ENCODE measurements around the gene CBFA2T2. TPM values are rescaled to one million over a fixed set of nuclear protein-coding genes. Genes with fewer than 3 reads are reported as not detected.
A peak's percentile ranks its signal among the peaks of the same experiment; 100 is the strongest.
"Not testable (repeated sequence)": the region's sequence is repeated elsewhere in the genome, so short reads cannot be mapped to it uniquely, and the experiment has no call there.

Gene CBFA2T2
- total RNA-seq, 4 donors from 2014 or later = 17.2 to 24.6 (median 21.7) TPM

DNA sequence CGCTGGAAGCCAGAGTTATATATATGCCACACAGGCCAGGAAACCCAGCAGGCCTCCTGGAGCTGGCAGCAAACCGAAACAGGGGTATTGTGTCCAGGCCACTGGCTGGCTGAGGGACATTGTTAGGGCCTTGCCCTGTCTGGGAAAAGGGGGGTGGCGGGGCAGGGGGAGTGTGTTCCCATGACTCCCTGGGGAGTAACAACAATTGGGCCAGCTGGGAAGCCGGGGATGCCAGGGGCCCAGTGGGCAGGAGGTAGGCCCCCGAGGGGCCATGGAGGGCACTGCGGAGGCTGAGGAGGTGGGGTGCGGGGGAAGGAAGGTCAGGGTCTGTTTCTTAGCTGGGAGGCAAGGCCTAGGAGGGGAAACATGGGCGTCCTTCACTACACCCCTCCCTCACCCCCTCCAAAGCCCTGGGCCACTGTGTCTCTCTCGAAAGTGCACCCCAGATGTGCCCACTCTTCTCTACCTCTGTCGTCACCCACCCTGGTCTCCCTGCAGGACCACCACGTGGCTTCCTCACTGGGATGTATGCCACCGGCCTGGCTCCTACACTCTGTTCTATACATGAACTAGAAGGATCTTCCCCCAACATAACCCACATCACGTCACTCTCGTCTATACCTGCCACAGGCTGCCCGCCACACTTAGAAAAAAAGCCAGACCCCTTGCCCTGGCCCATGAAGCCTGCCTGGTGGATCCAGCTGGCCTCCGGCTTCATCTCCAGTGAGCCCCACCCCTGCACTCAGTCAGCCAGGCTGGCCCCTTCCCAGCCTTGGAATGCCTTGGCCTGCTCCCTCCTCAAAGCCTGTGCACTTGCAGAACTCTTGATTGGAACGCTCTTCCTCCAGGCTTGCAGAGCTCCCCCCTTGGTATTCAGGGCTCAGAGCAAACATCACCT, 204.1 kb downstream of the CBFA2T2 start:
- 46 to 60% methylated on average over 16 to 17 of the region's 17 CpGs for WGBS, 2 donors
- peak in 1 of 2 donors; percentile 94 for DNase-seq (ENCODE audit: low spot score in 2 of 2)
- intact Hi-C loops (cut with DNase I; ENCODE audit: low total_unique reads) = no loop called here
- H3K4me3 ChIP-seq (ENCODE audit: low read depth, poor library complexity, severe bottlenecking) = no peak overlapping the region
- TF ChIP-seq, protein P1, sequence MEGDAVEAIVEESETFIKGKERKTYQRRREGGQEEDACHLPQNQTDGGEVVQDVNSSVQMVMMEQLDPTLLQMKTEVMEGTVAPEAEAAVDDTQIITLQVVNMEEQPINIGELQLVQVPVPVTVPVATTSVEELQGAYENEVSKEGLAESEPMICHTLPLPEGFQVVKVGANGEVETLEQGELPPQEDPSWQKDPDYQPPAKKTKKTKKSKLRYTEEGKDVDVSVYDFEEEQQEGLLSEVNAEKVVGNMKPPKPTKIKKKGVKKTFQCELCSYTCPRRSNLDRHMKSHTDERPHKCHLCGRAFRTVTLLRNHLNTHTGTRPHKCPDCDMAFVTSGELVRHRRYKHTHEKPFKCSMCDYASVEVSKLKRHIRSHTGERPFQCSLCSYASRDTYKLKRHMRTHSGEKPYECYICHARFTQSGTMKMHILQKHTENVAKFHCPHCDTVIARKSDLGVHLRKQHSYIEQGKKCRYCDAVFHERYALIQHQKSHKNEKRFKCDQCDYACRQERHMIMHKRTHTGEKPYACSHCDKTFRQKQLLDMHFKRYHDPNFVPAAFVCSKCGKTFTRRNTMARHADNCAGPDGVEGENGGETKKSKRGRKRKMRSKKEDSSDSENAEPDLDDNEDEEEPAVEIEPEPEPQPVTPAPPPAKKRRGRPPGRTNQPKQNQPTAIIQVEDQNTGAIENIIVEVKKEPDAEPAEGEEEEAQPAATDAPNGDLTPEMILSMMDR (IDR thresholded peaks at IDR 0.05) = no peak
- no peak for TF ChIP-seq POLR2A (IDR thresholded peaks at IDR 0.05)

DNA sequence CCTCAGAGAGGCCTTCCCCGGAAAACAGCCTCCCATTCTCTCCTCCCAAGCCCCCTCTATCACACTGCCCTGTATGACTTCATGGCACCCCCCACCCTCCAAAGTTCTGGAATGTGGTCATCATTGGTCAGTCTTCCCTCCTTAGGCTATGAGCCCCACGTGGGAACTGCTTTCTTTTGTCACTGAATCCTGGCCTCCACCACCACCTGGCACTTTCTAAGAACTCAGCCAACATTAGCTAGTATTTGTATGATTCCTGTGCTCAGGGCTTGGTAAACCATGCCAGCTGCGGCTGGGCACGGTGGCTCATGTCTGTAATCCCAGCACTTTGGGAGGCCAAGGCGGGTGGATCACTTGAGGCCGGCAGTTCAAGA, 204.7 kb downstream of the CBFA2T2 start:
- H3K4me3 ChIP-seq (ENCODE audit: low read depth, poor library complexity, severe bottlenecking) = no peak overlapping the region
- intact Hi-C loops (cut with DNase I; ENCODE audit: low total_unique reads) = no loop called here
- TF ChIP-seq POLR2A (IDR thresholded peaks at IDR 0.05) = no peak
- TF ChIP-seq, protein P1 (IDR thresholded peaks at IDR 0.05) = no peak
- 31 to 63% methylated on average over 6 of the region's 6 CpGs for WGBS, 2 donors
- DNase-seq (ENCODE audit: low spot score in 2 of 2) = no peak

DNA sequence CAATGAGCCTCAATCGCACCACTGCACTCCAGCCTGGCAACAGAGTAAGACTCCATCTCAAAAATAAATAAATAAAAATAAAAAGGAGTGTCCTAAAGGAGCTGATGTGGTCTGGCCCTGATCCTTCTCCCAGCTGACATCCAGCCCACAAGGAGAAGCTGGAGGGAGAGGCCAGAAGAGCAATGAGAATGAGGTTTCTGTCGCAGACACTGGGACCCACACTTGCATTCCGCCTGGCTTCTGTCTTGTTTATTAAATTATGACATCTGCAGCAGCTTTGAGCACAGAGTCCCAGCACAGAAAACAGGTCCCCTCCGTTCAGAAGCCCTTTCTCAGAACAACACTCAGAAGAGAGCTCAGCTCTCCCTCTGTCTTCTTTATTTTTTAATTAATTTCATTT, 206.6 kb downstream of the CBFA2T2 start:
- intact Hi-C loops (cut with DNase I; ENCODE audit: low total_unique reads) = no loop called here
- H3K4me3 ChIP-seq (ENCODE audit: low read depth, poor library complexity, severe bottlenecking) = no peak overlapping the region
- no peak for TF ChIP-seq POLR2A (IDR thresholded peaks at IDR 0.05)
- TF ChIP-seq, protein P1 (IDR thresholded peaks at IDR 0.05) = no peak
- WGBS, 2 donors = 60 to 62% methylated on average over 4 of the region's 4 CpGs
- no peak for DNase-seq (ENCODE audit: low spot score in 2 of 2)

DNA sequence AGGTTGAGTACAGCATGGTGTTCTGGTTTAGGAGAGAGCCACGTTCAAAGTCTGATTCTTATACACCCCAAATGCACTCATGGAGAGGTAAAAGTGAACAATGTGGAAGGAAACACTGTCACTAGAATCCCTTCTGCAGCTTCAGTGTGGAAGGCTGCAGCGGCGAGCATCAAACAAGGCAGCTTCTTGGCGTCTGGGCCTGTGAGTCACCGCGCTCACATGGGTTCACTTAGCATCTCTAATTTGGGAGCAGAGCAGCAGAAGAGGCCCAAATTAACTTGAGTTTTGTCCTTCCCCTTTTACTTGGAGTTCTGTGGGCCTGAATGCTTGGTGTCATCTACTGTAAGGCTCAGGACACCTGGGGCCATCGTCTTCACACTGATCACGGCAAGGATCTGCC, 207.2 kb downstream of the CBFA2T2 start:
- H3K4me3 ChIP-seq (ENCODE audit: low read depth, poor library complexity, severe bottlenecking) = no peak overlapping the region
- TF ChIP-seq POLR2A (IDR thresholded peaks at IDR 0.05) = no peak
- TF ChIP-seq, protein P1 (IDR thresholded peaks at IDR 0.05) = no peak
- peak; percentile 67 to 95 for DNase-seq (ENCODE audit: low spot score in 2 of 2)
- 54 to 63% methylated on average over 8 of the region's 8 CpGs for WGBS, 2 donors
- intact Hi-C loops (cut with DNase I; ENCODE audit: low total_unique reads) = no loop called here

DNA sequence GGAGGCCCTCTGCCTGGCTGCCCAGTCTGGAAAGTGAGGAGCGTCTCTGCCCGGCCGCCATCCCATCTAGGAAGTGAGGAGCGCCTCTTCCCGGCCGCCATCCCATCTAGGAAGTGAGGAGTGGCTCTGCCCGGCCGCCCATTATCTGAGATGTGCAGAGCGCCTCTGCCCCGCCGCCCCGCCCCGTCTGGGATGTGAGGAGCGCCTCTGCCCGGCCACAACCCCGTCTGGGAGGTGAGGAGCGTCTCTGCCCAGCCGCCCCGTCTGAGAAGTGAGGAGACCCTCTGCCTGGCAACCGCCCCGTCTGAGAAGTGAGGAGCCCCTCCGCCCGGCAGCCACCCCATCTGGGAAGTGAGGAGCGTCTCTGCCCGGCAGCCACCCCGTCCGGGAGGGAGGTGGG, 209.1 kb downstream of the CBFA2T2 start:
- H3K4me3 ChIP-seq (ENCODE audit: low read depth, poor library complexity, severe bottlenecking); DNase-seq (ENCODE audit: low spot score in 2 of 2); intact Hi-C loops (cut with DNase I; ENCODE audit: low total_unique reads): not testable (repeated sequence)
- 92 to 94% methylated on average over 6 to 7 of the region's 27 CpGs for WGBS, 2 donors

Other genes with a start within 250 kb of the CBFA2T2 start
- not detected for gene BPIFB1, start 206.9 kb upstream of the CBFA2T2 start, total RNA-seq
- 10 to 100 TPM; 22.3 to 33.3 (median 25.4) TPM for gene CDK5RAP1, start 88.6 kb upstream of the CBFA2T2 start, total RNA-seq
- gene SNTA1, start 46.3 kb upstream of the CBFA2T2 start, total RNA-seq = 10 to 100 TPM; 13.0 to 22.6 (median 17.8) TPM
- not detected for gene C20orf144, start 172.2 kb downstream of the CBFA2T2 start, total RNA-seq
- gene ACTL10, start 176.8 kb downstream of the CBFA2T2 start, total RNA-seq = 10 to 100 TPM in 1 of 4 donors, 1 to 10 TPM in 3; 2.1 to 10.2 (median 3.7) TPM
- gene NECAB3, start 184.3 kb downstream of the CBFA2T2 start, total RNA-seq = 10 to 100 TPM; 17.1 to 30.8 (median 23.3) TPM
- gene E2F1, start 196.3 kb downstream of the CBFA2T2 start, total RNA-seq = 1 to 10 TPM; 1.4 to 6.3 (median 5.7) TPM
- gene PXMP4, start 230.2 kb downstream of the CBFA2T2 start, total RNA-seq = 10 to 100 TPM; 12.5 to 34.1 (median 21.2) TPM
- 1 to 10 TPM; 3.5 to 5.4 (median 4.2) TPM for gene ZNF341, start 241.9 kb downstream of the CBFA2T2 start, total RNA-seq

All from lower leg skin (tissue), 4 donors.